Suppressor macrophage (primary cell): ENCODE data around the gene MRGPRX4.
A peak's percentile ranks its signal among the peaks of the same experiment; 100 is the strongest.
"Not testable (repeated sequence)": the region's sequence is repeated elsewhere in the genome, so short reads cannot be mapped to it uniquely, and the experiment has no call there.

Experiments used
- DNase-seq, 4 experiments: peaks; one replicate each; pipeline ENCODE4 v3.0.0-alpha.2; 2020 to 2022
- total RNA-seq, 17 experiments: gene quantifications; one replicate each; lab custom pipeline; 2026; ENCODE audit warnings: mixed read lengths in 6 of 17, inconsistent platforms in 3 of 17; lab: John Stamatoyannopoulos, UW

The MRGPRX4 gene
- total RNA-seq: 0 to 0.99 (median 0) reads per million in 17 experiments

GRCh38 chr11:18172666-18173065, at the start of gene MRGPRX4:
Gene MRGPRX4, plus strand, starts transcription at chr11:18172837. Its CDS starts 420 bp downstream, at chr11:18173257.
- no peak for DNase-seq

GRCh38 chr11:18131115-18131514, 41.5 kb upstream of the MRGPRX4 start:
- not testable (repeated sequence) for DNase-seq

- no peak for DNase-seq
These were observed 40.3 kb upstream of the MRGPRX4 start, which contains the start of gene MRGPRX3 for GRCh38 chr11:18132341-18132740. Gene MRGPRX3, plus strand, starts transcription at chr11:18132571. Its CDS starts 4,632 bp downstream, at chr11:18137203.

- no peak for DNase-seq
These were observed 37.3 kb upstream of the MRGPRX4 start for GRCh38 chr11:18135308-18135707.

GRCh38 chr11:18137186-18137800, 35.3 kb upstream of the MRGPRX4 start:
- DNase-seq: no peak

GRCh38 chr11:18140145-18140544, 32.5 kb upstream of the MRGPRX4 start:
- no peak for DNase-seq

GRCh38 chr11:18144243-18144642, 28.4 kb upstream of the MRGPRX4 start:
- no peak for DNase-seq

- DNase-seq: peak in 2 of 4 experiments; percentile 3 to 12
These were observed 27.6 kb upstream of the MRGPRX4 start for GRCh38 chr11:18145025-18145424.

- no peak for DNase-seq
These were observed 26.8 kb upstream of the MRGPRX4 start for GRCh38 chr11:18145837-18146236.

- no peak for DNase-seq
These were observed 21.1 kb upstream of the MRGPRX4 start for GRCh38 chr11:18151581-18151980.

GRCh38 chr11:18168372-18168771, 4.3 kb upstream of the MRGPRX4 start:
- no peak for DNase-seq

- DNase-seq: peak; percentile 13 to 72 (median 35)
These were observed 1.1 kb upstream of the MRGPRX4 start for GRCh38 chr11:18171377-18172000.

GRCh38 chr11:18173225-18173866, 709 bp downstream of the MRGPRX4 start:
- DNase-seq: no peak

- DNase-seq: no peak
These were observed 16.2 kb downstream of the MRGPRX4 start for GRCh38 chr11:18188796-18189195.

- DNase-seq: not testable (repeated sequence)
These were observed 17.0 kb downstream of the MRGPRX4 start for GRCh38 chr11:18189476-18190245.

- peak; percentile 8 to 55 (median 44) for DNase-seq
These were observed 18.7 kb downstream of the MRGPRX4 start for GRCh38 chr11:18191376-18191775.

GRCh38 chr11:18193010-18193409, 20.4 kb downstream of the MRGPRX4 start:
- peak; percentile 9 to 49 (median 36) for DNase-seq

- no peak for DNase-seq
These were observed 23.9 kb downstream of the MRGPRX4 start for GRCh38 chr11:18196532-18196931.

- DNase-seq: not testable (repeated sequence)
These were observed 25.1 kb downstream of the MRGPRX4 start for GRCh38 chr11:18197738-18198137.

- DNase-seq: peak in 3 of 4 experiments; percentile 39 to 46 (median 40)
These were observed 31.1 kb downstream of the MRGPRX4 start for GRCh38 chr11:18203723-18204122.

GRCh38 chr11:18204220-18204619, 31.6 kb downstream of the MRGPRX4 start:
- no peak for DNase-seq

- no peak for DNase-seq
These were observed 32.1 kb downstream of the MRGPRX4 start for GRCh38 chr11:18204771-18205170.

- no peak for DNase-seq
These were observed 36.4 kb downstream of the MRGPRX4 start for GRCh38 chr11:18209058-18209457.
